Testis (tissue), 3 donors: ENCODE measurements around the gene MASP2. TPM values are rescaled to one million over a fixed set of nuclear protein-coding genes. Genes with fewer than 3 reads are reported as not detected.
A peak's percentile ranks its signal among the peaks of the same experiment; 100 is the strongest.
"Not testable (repeated sequence)": the region's sequence is repeated elsewhere in the genome, so short reads cannot be mapped to it uniquely, and the experiment has no call there.

ENCODE experiments used
- DNase-seq: peaks from one replicate; pipeline ENCODE4 v3.0.0-alpha.2; 2019
- H3K27ac ChIP-seq, 2 donors: fragments of 200-600 bp; sonication (generic); one replicate each; pipeline ENCODE4 v1.5.1; 2019
- H3K27me3 ChIP-seq: fragments of 200-600 bp; sonication (generic); one replicate; pipeline ENCODE4 v1.5.1; 2019
- H3K36me3 ChIP-seq: fragments of 200-600 bp; sonication (generic); one replicate; pipeline ENCODE4 v1.5.1; 2017; ENCODE audit warnings: low read depth; ENCODE audit errors: missing control alignments
- H3K4me1 ChIP-seq: fragments of 200-600 bp; sonication (generic); one replicate; pipeline ENCODE4 v1.5.1; 2019
- H3K4me3 ChIP-seq, 2 donors: fragments of 200-600 bp; sonication (generic); one replicate each; pipeline ENCODE4 v1.5.1; 2017 to 2019
- H3K9me3 ChIP-seq: fragments of 200-600 bp; sonication (generic); one replicate; pipeline ENCODE4 v1.5.1; 2017
- CTCF ChIP-seq, 3 experiments: fragments of 450-650 bp in 2 of 3; fragments of 200-600 bp in 1 of 3; sonication (generic) in 1 of 3; IDR thresholded peaks; one replicate each; pipeline ENCODE4 v1.5.1; 2016 to 2019; ENCODE audit warnings: antibody characterized with exemption in 3 of 3, mild to moderate bottlenecking in 2 of 3, moderate library complexity in 1 of 3
- POLR2A ChIP-seq: fragments of 450-650 bp; IDR thresholded peaks from one replicate; pipeline ENCODE4 v1.6.1; 2017; ENCODE audit warnings: antibody characterized with exemption, mild to moderate bottlenecking, moderate library complexity
- WGBS, 2 donors: methylation state at CpG; one replicate each; pipeline ENCODE4 v1.1.5; 2018; 5-methylcytosine and 5-hydroxymethylcytosine counted together
- intact Hi-C: fragments of 100-400 bp; cut with DNase I; formaldehyde crosslinking; loops from one replicate; pipeline ENCODE4 v1.15.1; 2023; ENCODE audit warnings: low total_unique reads
- polyA plus RNA-seq: library from polyadenylated mRNA; stranded (reverse); fragments of 350-450 nt; fragmentation: Illumina TruSeq; extraction: RNeasy Lipid Tissue Mini Kit (QIAGEN cat#74804); gene quantifications from one replicate; pipeline ENCODE4 v1.2.3, GENCODE V29; 2014; ENCODE audit warnings: low read depth, low replicate concordance; ENCODE audit not compliant: insufficient read depth
- total RNA-seq, 2 donors: library from RNA; depleted of rRNA; stranded (reverse); fragments of >200 nt; gene quantifications; one replicate each; pipeline ENCODE4 v1.2.3, GENCODE V29; 2016

Gene MASP2
- total and polyA plus RNA-seq, 3 donors from 2014 or later: 0.31 TPM; not detected in 1

GRCh38 chr1:11067716-11068599 is 20.9 kb upstream of the MASP2 start:
- 83 to 91% methylated on average over 18 of the region's 18 CpGs for WGBS, 2 donors
- H3K9me3 ChIP-seq: no peaks in the 10 kb centered on the region
- no peaks in the 10 kb centered on the region for H3K36me3 ChIP-seq
- no peak overlapping the region for H3K4me3 ChIP-seq
- H3K27me3 ChIP-seq: no peaks in the 10 kb centered on the region
- TF ChIP-seq POLR2A: no peak
- TF ChIP-seq CTCF (IDR thresholded peaks at IDR 0.05): no peak
- intact Hi-C loops: no loop called here
- H3K27ac ChIP-seq: no peak overlapping the region
- H3K4me1 ChIP-seq: no peaks in the 10 kb centered on the region
- DNase-seq: peak; percentile 10

DNA sequence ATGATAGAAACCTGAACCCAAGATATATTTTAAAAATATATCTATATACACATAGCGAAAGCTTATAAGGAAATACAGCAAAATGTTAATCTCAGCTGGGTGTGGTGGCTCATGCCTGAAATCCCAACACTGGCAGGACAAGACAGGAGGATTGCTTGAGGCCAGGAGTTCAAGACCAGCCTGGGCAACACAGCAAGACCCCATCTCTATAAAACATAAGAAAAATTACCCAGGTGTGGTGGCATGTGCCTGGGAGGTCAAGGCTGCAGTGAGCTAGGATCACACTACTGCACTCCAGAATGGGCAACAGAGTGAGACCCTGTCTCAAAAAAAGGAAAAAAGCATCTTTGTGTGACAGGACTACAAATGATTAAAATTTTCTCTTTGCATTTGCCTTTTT is 18.8 kb upstream of the MASP2 start:
- intact Hi-C loops: no loop called here
- Histone ChIP-seq H3K27me3 (no peaks in the 10 kb centered on the region), H3K4me3 (no peak overlapping the region), H3K4me1 (peaks cover 3% of the 10 kb centered on the region), H3K9me3 (no peaks in the 10 kb centered on the region), H3K36me3 (no peaks in the 10 kb centered on the region), H3K27ac (no peak overlapping the region)
- WGBS, 2 donors: 97 to 100% methylated on average over 1 of the region's 1 CpG
- no peak for DNase-seq
- TF ChIP-seq CTCF (IDR thresholded peaks at IDR 0.05) (no peak), POLR2A (no peak)

DNA sequence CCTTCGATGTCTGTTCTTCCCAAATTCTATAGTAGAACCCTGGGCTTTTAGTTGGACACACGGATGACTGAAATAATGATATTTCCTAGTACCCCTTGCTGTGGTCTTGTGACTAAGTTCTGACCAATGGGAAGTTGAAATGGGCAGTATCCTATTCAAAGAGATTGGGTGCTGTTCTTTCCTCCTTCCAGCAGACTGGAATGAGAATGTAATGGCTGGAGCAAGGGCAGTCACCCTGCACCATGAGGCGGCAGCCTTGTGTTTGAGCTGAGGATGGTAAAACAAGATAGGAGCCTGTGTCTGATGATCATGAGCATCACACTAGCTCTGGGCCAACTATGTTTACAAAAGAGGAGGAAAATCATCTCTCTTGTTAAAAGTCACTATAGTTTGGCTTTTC is 17.9 kb upstream of the MASP2 start:
- H3K27ac ChIP-seq: no peak overlapping the region
- intact Hi-C loops: no loop called here
- no peaks in the 10 kb centered on the region for H3K27me3 ChIP-seq
- no peak for DNase-seq
- no peaks in the 10 kb centered on the region for H3K36me3 ChIP-seq
- H3K4me1 ChIP-seq: peaks cover 5% of the 10 kb centered on the region
- 91 to 99% methylated on average over 3 of the region's 3 CpGs for WGBS, 2 donors
- TF ChIP-seq CTCF (IDR thresholded peaks at IDR 0.05) (no peak), POLR2A (no peak)
- H3K4me3 ChIP-seq: no peak overlapping the region
- no peaks in the 10 kb centered on the region for H3K9me3 ChIP-seq

GRCh38 chr1:11063937-11064537 is 17.0 kb upstream of the MASP2 start:
- intact Hi-C loops, H3K4me1 ChIP-seq, H3K4me3 ChIP-seq, H3K36me3 ChIP-seq, H3K27me3 ChIP-seq, H3K9me3 ChIP-seq, DNase-seq, H3K27ac ChIP-seq: not testable (repeated sequence)
- 75 to 77% methylated on average over 18 of the region's 18 CpGs for WGBS, 2 donors

GRCh38 chr1:11062965-11063401 is 15.9 kb upstream of the MASP2 start:
- WGBS, 2 donors: 74 to 86% methylated on average over 3 of the region's 3 CpGs
- H3K4me3 ChIP-seq: no peak overlapping the region
- peaks cover 14% of the 10 kb centered on the region for H3K4me1 ChIP-seq
- H3K27me3 ChIP-seq: no peaks in the 10 kb centered on the region
- no peak for DNase-seq
- no peaks in the 10 kb centered on the region for H3K9me3 ChIP-seq
- no peak overlapping the region for H3K27ac ChIP-seq
- no peaks in the 10 kb centered on the region for H3K36me3 ChIP-seq
- TF ChIP-seq CTCF (IDR thresholded peaks at IDR 0.05): no peak
- TF ChIP-seq POLR2A: no peak
- intact Hi-C loops: no loop called here
